HG02623 (cell line): Measurements from ENCODE around the gene TSPAN14.
"Not testable (repeated sequence)": the region's sequence is repeated elsewhere in the genome, so short reads cannot be mapped to it uniquely, and the experiment has no call there.

Source experiments
- ATAC-seq: cut with Tn5 transposase; IDR thresholded peaks from one replicate; pipeline ENCODE4 v1.9.1; 2021; ENCODE audit warnings: moderate library complexity; ENCODE audit not compliant: unreplicated experiment

The TSPAN14 gene

GRCh38 chr10:80453842-80454512 lies at the start of gene TSPAN14:
TSS of gene TSPAN14 (plus strand) at chr10:80454310. CDS start at chr10:80489234, 34,924 bp downstream.
- ATAC-seq, result peak; percentile 58

GRCh38 chr10:80405035-80405434 lies 49.1 kb upstream of the TSPAN14 start:
- ATAC-seq, result no peak

- ATAC-seq, result no peak
Measured at GRCh38 chr10:80405626-80406025, 48.5 kb upstream of the TSPAN14 start.

DNA sequence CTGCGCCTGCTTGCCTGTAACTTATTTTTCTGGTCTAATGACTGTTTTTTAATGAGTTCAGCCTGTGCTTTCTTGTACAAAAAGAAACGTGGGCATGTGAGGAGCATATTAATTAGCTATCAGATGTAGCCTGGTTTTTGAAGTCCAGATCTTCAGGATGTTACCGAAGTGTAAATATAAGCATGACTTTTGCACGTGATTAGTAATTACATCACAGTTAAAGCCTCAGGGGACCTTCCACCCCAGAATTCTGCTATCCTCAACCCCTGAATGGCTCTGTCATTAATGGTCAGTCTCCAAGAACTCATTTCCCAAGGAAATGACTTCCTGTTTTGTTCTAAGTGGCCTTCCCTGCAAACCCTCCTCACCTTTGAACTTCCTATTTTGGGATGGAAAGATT lies 47.9 kb upstream of the TSPAN14 start:
- ATAC-seq, result no peak

DNA sequence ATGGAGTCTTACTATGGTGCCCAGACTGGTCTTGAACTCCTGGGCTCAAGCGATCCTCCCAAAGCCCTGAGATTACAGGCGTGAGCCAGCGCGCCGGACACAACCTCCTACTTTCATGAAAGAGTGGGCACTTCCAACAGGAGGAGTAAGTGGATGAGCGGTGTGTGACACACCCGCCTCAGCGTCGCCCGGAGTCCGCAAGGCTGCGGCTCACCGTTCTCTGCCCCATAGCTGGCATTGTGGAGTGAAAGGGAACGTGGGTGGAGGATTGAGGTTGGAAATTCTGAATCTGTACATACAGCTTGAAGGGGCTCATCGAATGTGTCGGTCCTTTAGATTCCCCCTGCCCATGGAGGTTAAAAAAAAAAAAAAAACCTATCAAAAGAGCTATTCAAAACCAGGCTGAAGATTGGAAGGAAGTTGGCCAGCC lies 46.3 kb upstream of the TSPAN14 start:
- ATAC-seq, result peak; percentile 18

DNA sequence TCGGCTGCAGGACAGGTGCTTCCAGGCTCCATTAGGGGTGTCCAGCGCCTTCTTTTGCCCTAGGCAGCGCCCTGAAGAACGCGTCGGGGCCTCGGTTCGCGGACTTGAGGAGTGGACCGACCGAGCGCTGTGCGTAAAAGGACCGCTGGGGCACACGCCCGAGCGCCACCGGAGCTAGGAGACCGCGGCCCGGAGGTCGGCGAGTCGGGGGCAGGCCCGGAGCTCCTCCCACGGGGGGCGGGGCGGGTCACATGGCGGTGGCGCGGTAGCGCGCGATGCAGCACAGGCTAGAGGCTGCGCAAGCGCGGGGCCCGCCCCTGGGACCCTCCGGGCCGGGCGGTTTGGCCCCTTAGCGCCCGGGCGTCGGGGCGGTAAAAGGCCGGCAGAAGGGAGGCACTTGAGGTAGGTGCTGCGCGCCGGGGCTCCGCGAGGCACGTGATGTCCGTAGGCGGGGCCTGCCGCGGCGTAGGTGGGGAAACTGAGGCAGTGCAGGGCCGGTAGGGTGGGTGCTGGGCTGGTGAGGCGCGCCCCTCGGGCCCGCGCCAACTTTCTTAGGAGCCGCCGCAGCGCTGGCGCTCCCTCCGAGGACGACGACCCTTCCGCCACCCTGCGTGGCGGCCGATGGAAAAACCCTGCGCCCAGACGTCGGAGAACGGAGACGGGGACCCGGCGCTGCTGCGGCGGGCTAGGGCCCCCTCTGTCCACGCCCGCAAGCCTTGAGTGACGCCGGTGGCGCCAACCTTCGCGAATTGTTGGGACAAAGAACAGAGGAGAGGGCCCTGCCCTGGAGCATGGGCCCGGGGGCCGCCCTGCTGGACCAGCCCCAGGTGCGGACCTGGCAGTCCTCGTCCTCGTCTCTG lies 45.6 kb upstream of the TSPAN14 start, which contains the start of gene PRXL2A:
TSS of gene PRXL2A (plus strand) at position 310 of the 860 bp plus-strand sequence. CDS start 11,917 bp downstream, outside the sequence.
- ATAC-seq, result peak; percentile 97

- no peak for ATAC-seq
Measured at GRCh38 chr10:80409121-80409520, 45.0 kb upstream of the TSPAN14 start.

GRCh38 chr10:80410122-80410521 lies 44.0 kb upstream of the TSPAN14 start:
- no peak for ATAC-seq

DNA sequence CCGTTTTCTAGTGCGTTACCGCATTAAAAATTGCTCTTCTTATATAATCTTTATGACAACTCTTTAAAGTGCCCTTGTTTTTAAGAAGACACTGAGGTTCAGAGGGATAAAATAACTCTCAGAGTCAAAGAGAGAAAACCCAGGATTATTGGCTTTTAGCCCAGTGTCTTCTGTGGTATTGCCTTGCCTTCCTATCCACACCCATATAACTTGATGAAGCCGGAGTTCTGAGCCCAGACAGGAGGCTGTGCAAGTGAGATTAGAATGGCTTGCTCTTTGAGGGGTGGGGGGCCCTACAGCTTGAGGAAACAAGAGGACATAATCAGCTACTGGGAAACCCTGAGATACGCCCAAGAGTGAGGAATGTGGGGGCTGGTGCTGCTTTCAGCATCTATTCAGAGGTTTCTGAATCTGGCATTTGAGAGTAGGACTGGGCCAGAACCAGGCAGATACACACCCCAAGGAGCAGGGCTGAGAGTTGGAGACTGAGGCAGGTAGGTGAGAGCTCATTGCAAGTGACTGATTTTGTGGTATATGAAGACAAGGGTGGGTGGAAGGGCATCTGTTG lies 43.4 kb upstream of the TSPAN14 start:
- no peak for ATAC-seq

GRCh38 chr10:80411267-80411668 lies 42.8 kb upstream of the TSPAN14 start:
- no peak for ATAC-seq

DNA sequence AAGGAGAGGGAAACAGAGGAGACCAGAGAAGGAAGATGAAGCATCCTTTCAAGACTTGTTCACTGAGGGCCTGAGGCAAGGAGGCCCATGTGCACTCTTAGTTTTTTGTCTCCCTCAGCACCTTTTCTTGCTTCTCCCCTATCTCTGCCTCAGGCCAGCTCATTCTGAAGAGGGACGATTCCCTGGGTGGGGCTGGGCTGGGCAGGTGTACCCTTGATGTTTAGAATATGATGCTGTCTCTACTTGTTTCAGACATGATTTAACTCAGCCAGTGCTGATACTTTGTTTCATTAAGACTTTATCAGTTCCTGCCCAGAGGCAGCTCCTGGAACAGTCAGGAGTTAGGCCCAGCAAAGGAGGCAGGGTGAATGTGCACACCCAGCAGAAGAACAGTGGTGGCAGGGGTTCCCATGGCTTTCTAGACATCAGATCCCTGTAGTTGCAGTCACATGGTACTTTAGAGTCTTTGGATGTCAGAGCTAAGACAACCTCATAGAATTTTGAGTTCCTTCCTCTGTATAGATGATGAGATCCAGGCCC lies 42.4 kb upstream of the TSPAN14 start:
- ATAC-seq, result no peak

DNA sequence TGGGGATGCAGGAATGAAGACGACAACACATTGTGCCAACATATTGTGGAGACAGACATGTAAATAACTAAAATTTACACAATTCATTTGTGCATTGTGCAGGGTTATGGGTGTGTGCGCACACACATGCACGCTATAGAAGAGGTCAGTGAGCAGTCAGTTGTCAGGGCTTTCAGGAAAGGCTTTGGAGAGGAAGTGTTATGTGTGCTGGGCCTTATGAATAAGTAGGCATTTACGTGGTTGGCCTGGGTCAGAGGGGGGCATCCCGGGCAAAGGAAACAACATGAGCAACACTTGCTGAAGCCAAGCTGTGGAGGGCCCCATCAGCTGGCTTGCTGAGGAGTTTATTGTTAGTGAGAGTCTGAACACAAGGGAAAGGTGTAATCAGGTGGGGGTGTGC lies 41.6 kb upstream of the TSPAN14 start:
- ATAC-seq, result no peak

- no peak for ATAC-seq
Measured at GRCh38 chr10:80413271-80413996, 40.7 kb upstream of the TSPAN14 start.

- no peak for ATAC-seq
Measured at GRCh38 chr10:80414142-80414895, 39.8 kb upstream of the TSPAN14 start.

DNA sequence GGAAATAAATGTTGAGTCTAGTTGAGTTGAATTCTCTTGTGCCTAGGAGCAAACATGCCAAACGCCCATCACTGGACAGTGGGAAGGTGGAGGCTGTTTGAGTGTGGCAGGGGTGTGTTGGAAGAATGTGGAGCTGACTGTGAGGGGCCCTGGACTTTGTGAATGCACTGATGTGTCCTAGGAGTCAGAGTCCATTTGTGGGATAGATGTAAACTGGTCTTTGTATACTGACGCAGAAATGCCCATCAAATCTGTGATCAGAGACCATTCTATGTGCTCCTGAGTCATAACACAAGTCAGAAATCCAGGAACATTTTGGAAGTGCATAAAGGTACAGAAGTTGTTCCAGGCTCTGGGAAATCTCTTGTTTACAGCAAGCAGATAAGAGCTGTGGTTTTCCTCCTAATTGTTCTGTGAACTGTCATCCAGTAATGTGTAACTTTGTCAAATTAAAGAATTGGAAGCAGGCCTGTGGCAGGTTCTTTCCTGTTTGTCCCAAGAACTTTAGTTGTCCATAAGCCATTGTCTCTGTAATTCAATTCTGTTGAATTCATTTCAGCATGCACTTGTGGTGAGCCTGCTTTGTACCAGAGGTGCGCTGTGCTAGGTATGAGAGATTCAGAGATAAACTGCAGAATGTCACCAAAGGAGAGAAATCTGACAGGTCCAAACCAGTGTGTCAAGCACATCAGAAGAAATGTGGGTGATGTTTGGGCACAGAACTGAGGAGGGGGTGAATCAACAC lies 38.2 kb upstream of the TSPAN14 start:
- ATAC-seq, result no peak

GRCh38 chr10:80416479-80417098 lies 37.5 kb upstream of the TSPAN14 start:
- ATAC-seq, result no peak

DNA sequence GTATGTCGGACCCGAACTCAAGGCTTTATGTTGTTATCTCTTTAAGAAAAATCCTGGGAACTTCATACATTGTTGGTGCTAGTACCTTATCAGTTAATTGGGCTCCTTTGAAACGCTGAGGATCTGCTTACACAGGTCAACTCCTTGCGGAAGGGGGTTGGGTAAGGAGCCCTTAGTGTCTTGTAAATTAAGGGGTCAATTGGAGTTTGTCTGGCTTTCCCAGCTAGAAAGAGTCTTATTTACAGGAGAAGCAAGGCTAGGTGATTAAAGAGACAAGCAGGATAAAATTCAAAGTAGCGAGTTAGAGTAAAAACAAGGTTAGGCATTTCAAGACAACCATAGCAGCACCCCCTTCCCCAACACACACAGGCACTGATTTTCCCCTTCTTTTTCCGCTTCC lies 36.9 kb upstream of the TSPAN14 start:
- ATAC-seq, result not testable (repeated sequence)

GRCh38 chr10:80421050-80421706 lies 32.9 kb upstream of the TSPAN14 start:
- ATAC-seq, result no peak
